ENCODE data around the gene TEN1. TPM values are rescaled to one million over a fixed set of nuclear protein-coding genes. Genes with fewer than 3 reads are reported as not detected.

Gene TEN1
- total and polyA plus RNA-seq, 7 donors: 3.4 to 21.1 (median 8.8) TPM

DNA sequence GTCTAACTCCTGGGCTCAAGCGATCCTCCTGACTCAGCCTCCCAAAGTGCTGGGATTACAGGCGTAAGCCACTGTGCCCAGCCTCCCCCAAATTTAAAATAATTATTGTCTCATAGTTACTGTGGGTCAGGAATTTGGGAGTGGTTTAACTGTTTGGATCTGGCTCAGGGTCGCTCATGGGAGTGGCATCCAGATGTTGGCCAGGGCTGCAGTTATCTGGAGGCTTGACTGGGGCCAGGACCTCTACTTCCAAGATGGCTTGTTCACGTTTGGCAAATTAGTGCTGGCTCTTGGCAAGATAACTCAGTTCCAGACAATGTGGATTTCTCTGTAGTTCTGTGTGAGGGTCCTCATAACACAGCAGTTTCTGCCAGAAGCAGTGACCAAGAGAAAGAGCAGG lies 8.0 kb downstream of the TEN1 start:
- intact Hi-C loops (cut with DNase I): no loop called here
- 77 to 78% (median 77%) methylated on average over 4 of the region's 4 CpGs for WGBS, 3 donors
- no peak for ATAC-seq

DNA sequence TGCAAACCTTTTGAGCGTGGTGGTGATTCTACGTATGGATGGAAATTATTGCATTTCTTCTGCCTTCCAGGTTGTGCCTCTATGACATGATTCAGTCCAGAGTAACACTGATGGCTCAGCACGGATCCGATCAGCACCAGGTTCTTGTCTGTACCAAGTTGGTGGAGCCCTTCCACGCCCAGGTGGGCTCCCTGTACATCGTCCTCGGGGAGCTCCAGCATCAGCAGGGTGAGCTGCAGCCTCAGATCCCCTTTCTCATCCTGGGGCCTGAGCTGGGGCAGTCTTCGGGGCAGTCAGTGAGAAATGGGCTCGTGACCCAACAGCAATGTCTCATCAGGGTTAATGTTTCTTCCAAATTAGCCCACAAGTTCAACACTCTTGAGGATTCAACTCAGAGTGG lies 12.4 kb downstream of the TEN1 start:
- intact Hi-C loops (cut with DNase I): no loop called here
- TF ChIP-seq, protein P1, sequence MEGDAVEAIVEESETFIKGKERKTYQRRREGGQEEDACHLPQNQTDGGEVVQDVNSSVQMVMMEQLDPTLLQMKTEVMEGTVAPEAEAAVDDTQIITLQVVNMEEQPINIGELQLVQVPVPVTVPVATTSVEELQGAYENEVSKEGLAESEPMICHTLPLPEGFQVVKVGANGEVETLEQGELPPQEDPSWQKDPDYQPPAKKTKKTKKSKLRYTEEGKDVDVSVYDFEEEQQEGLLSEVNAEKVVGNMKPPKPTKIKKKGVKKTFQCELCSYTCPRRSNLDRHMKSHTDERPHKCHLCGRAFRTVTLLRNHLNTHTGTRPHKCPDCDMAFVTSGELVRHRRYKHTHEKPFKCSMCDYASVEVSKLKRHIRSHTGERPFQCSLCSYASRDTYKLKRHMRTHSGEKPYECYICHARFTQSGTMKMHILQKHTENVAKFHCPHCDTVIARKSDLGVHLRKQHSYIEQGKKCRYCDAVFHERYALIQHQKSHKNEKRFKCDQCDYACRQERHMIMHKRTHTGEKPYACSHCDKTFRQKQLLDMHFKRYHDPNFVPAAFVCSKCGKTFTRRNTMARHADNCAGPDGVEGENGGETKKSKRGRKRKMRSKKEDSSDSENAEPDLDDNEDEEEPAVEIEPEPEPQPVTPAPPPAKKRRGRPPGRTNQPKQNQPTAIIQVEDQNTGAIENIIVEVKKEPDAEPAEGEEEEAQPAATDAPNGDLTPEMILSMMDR (IDR thresholded peaks at IDR 0.05): no peak
- ATAC-seq (no peak), DNase-seq (peak in 1 of 2 donors; percentile 11)
- no peak overlapping the region for H3K27ac ChIP-seq
- H3K4me1 ChIP-seq: no peaks in the 10 kb centered on the region
- H3K27me3 ChIP-seq (ENCODE audit: insufficient read depth in 3 of 3, low read length in 2 of 3): no peaks in the 10 kb centered on the region
- no peak overlapping the region for H3K4me3 ChIP-seq
- no peaks in the 10 kb centered on the region for H3K9me3 ChIP-seq
- 91 to 94% (median 93%) methylated on average over 9 of the region's 9 CpGs for WGBS, 3 donors
- peaks cover 0 to 26% of the 10 kb centered on the region in 2 donors for H3K36me3 ChIP-seq (ENCODE audit: insufficient read depth in 1 of 2, low read depth in 1 of 2)

More for the DNA sequence above, 8.0 kb downstream of the TEN1 start:
- Histone ChIP-seq H3K4me3 (no peak overlapping the region), H3K27ac (no peak overlapping the region), H3K36me3 (ENCODE audit: insufficient read depth in 1 of 2, low read depth in 1 of 2) (peaks cover 0 to 6% of the 10 kb centered on the region in 2 donors), H3K4me1 (no peaks in the 10 kb centered on the region), H3K9me3 (no peaks in the 10 kb centered on the region), H3K27me3 (ENCODE audit: insufficient read depth in 3 of 3, low read length in 2 of 3) (no peaks in the 10 kb centered on the region)
- no peak for DNase-seq
- TF ChIP-seq, protein P1 (IDR thresholded peaks at IDR 0.05): no peak

DNA sequence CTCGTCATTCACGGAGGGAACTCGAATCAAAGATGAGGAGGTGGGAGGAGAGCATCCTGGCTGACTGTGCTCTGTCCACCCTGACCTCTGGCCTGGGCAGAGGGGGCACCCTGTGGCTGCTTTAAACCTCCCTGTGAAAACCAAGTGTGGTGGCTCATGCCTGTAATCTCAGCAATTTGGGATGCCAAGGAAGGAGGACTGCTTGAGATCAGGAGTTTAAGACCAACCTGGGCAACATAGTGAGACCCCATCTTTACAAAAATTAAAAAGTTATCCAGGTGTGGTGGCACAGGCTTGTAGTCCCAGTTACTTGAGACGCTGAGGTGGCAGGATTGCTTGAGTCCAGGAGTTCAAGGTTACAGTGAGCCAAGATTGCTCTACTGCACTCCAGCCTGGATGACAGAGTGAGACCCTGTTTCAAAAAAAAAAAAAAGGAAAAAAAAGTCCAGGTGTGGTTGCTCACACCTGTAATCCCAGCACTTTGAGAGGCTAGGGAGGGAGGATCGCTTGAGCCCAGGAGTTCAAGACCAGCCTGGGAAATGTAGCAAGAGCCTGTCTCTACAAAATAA lies 15.8 kb downstream of the TEN1 start:
- DNase-seq (no peak), ATAC-seq (no peak)
- H3K36me3 ChIP-seq (ENCODE audit: insufficient read depth in 1 of 2, low read depth in 1 of 2): peaks cover 0 to 26% of the 10 kb centered on the region in 2 donors
- H3K27ac ChIP-seq: no peak overlapping the region
- no peaks in the 10 kb centered on the region for H3K4me1 ChIP-seq
- 92 to 96% (median 96%) methylated on average over 5 of the region's 5 CpGs for WGBS, 3 donors
- no peaks in the 10 kb centered on the region for H3K27me3 ChIP-seq (ENCODE audit: insufficient read depth in 3 of 3, low read length in 2 of 3)
- no peaks in the 10 kb centered on the region for H3K9me3 ChIP-seq
- H3K4me3 ChIP-seq: no peak overlapping the region
- intact Hi-C loops (cut with DNase I): no loop called here
- TF ChIP-seq, protein P1 (IDR thresholded peaks at IDR 0.05): no peak

DNA sequence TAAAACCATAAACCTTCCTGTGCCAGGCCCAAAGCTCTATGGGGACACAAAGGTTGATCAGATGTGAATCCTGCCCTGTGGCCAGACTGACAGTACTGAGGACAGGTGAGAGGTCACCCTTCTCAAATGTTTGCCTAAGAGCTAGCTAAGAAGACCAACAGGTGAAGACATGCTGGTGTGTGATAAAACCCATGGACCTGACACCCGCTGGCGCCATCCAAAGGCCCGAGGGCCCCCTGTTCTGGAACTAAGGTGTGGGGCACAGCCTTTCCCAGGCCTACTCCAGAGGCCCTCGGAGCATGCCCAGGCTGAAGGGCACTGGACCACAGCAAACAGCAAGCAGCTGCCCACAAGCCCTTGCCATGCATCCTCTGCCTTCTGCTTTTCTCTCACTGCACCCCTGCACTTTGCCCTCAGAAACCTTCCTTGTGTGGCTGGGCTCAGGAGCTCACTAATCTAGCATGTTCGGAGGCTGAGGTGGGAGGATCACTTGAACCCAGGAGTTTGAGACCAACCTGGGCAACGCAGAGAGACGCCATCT lies 16.4 kb downstream of the TEN1 start:
- WGBS, 3 donors: 94 to 98% (median 95%) methylated on average over 7 of the region's 7 CpGs

More for the DNA sequence above, 16.4 kb downstream of the TEN1 start:
- TF ChIP-seq, protein P1 (IDR thresholded peaks at IDR 0.05): no peak
- H3K4me3 ChIP-seq: no peak overlapping the region
- H3K27me3 ChIP-seq (ENCODE audit: insufficient read depth in 3 of 3, low read length in 2 of 3): no peaks in the 10 kb centered on the region
- ATAC-seq (no peak), DNase-seq (peak in 1 of 2 donors; percentile 1)
- H3K27ac ChIP-seq: no peak overlapping the region
- intact Hi-C loops (cut with DNase I): no loop called here
- H3K36me3 ChIP-seq (ENCODE audit: insufficient read depth in 1 of 2, low read depth in 1 of 2): peaks cover 0 to 30% of the 10 kb centered on the region in 2 donors
- no peaks in the 10 kb centered on the region for H3K4me1 ChIP-seq
- no peaks in the 10 kb centered on the region for H3K9me3 ChIP-seq

All from psoas muscle (tissue), 8 donors.